IMR-90 (cell line): ENCODE measurements around the gene CBFA2T3. TPM values are rescaled to one million over a fixed set of nuclear protein-coding genes. Genes with fewer than 3 reads are reported as not detected.

Source experiments
- ATAC-seq: fragments of 200-7000 bp; cut with Tn5 transposase; 2 replicates; pipeline ENCODE4 v1.9.1; 2020; ENCODE audit warnings: low read depth, mild to moderate bottlenecking, moderate library complexity
- BruUV-seq: library from RNA; stranded (reverse); fragments of 400-500 nt; replicated peaks from 2 replicates; lab custom pipeline; 2021; lab: Mats Ljungman, UMichigan
- CTCF ChIA-PET: fragments of 300-600 bp; formaldehyde crosslinking; extraction: SDS; loops from one replicate; lab custom pipeline; 2021; ENCODE audit warnings: antibody characterized with exemption; lab: Yijun Ruan, JAX
- POLR2A ChIA-PET: fragments of 300-600 bp; sonication (Branson Sonifier 250); formaldehyde crosslinking; loops from one replicate; lab custom pipeline; 2022; ENCODE audit warnings: antibody characterized with exemption; ENCODE audit not compliant: unreplicated experiment; lab: Charles Lee
- DNase-seq: peaks from one replicate; pipeline ENCODE4 v3.0.0; 2013
- H2AFZ ChIP-seq: replicated peaks from 2 replicates; pipeline ENCODE3; 2013; ENCODE audit warnings: low read length, mild to moderate bottlenecking; ENCODE audit not compliant: poor library complexity
- H2AK5ac ChIP-seq: 2 replicates; pipeline ENCODE4 v1.6.1; 2013; ENCODE audit warnings: low read depth, low read length, inconsistent platforms
- H2AK9ac ChIP-seq: replicated peaks from 2 replicates; pipeline ENCODE3; 2013; ENCODE audit warnings: mild to moderate bottlenecking, low read depth, low read length, moderate library complexity; ENCODE audit not compliant: poor library complexity
- H2BK120ac ChIP-seq: 2 replicates; pipeline ENCODE4 v1.6.1; 2013; ENCODE audit warnings: low read depth, low read length, inconsistent platforms
- H2BK15ac ChIP-seq: 3 replicates; pipeline ENCODE4 v1.6.1; 2013; ENCODE audit warnings: low read depth, low read length, inconsistent platforms
- H2BK20ac ChIP-seq: 2 replicates; pipeline ENCODE4 v1.6.1; 2013; ENCODE audit warnings: low read depth, mild to moderate bottlenecking, inconsistent platforms, low read length, moderate library complexity
- H2BK5ac ChIP-seq: 2 replicates; pipeline ENCODE4 v1.6.1; 2013; ENCODE audit warnings: mild to moderate bottlenecking, low read depth, low read length, inconsistent platforms; ENCODE audit not compliant: poor library complexity, severe bottlenecking
- H3K14ac ChIP-seq: replicated peaks from 2 replicates; pipeline ENCODE4 v1.6.1; 2013; ENCODE audit warnings: low read depth, low read length, inconsistent platforms
- H3K18ac ChIP-seq: 2 replicates; pipeline ENCODE4 v1.6.1; 2013; ENCODE audit warnings: low read depth, low read length, control low read depth
- H3K23ac ChIP-seq: 2 replicates; pipeline ENCODE4 v1.6.1; 2013; ENCODE audit warnings: low read depth, low read length, inconsistent platforms
- H3K27ac ChIP-seq: 2 replicates; pipeline ENCODE4 v1.5.1; 2013; ENCODE audit warnings: mild to moderate bottlenecking, control low read depth, low read length; ENCODE audit not compliant: insufficient read depth
- H3K27me3 ChIP-seq: 2 replicates; pipeline ENCODE4 v1.6.1; 2013; ENCODE audit warnings: low read length; ENCODE audit not compliant: control insufficient read depth, insufficient read depth
- H3K36me3 ChIP-seq: 2 replicates; pipeline ENCODE4 v1.6.1; 2013; ENCODE audit warnings: low read length, mixed read lengths; ENCODE audit not compliant: control insufficient read depth, insufficient read depth
- H3K4ac ChIP-seq: 2 replicates; pipeline ENCODE4 v1.6.1; 2013; ENCODE audit warnings: low read depth, low read length, inconsistent platforms
- H3K4me1 ChIP-seq: 2 replicates; pipeline ENCODE4 v1.6.1; 2013; ENCODE audit warnings: low read length, mixed read lengths; ENCODE audit not compliant: control insufficient read depth, insufficient read depth
- H3K4me2 ChIP-seq: 2 replicates; pipeline ENCODE4 v1.6.1; 2013; ENCODE audit warnings: low read depth, mild to moderate bottlenecking, control low read depth, low read length, moderate library complexity
- H3K4me3 ChIP-seq: 2 replicates; pipeline ENCODE4 v1.5.1; 2013; ENCODE audit warnings: low read depth, mild to moderate bottlenecking, control low read depth, low read length, moderate library complexity; ENCODE audit not compliant: insufficient read depth
- H3K56ac ChIP-seq: 2 replicates; pipeline ENCODE4 v1.6.1; 2013; ENCODE audit warnings: low read length, inconsistent platforms; ENCODE audit not compliant: insufficient read depth; ENCODE audit errors: extremely low read depth
- H3K79me1 ChIP-seq, 2 experiments: 2 replicates each; pipeline ENCODE4 v1.6.1; 2013; ENCODE audit warnings: low read length in 2 of 2, inconsistent platforms in 1 of 2, low read depth in 1 of 2
- H3K9ac ChIP-seq: 2 replicates; pipeline ENCODE4 v1.6.1; 2013; ENCODE audit warnings: low read depth, low read length, control low read depth
- H3K9me1 ChIP-seq: 2 replicates; pipeline ENCODE4 v1.6.1; 2013; ENCODE audit warnings: low read length, inconsistent platforms; ENCODE audit not compliant: insufficient read depth
- H3K9me3 ChIP-seq: 2 replicates; pipeline ENCODE4 v1.6.1; 2013; ENCODE audit warnings: low read length; ENCODE audit not compliant: control insufficient read depth, insufficient read depth
- H4K20me1 ChIP-seq: 2 replicates; pipeline ENCODE4 v1.6.1; 2013; ENCODE audit warnings: low read length, inconsistent platforms; ENCODE audit not compliant: insufficient read depth
- H4K5ac ChIP-seq: 2 replicates; pipeline ENCODE4 v1.6.1; 2013; ENCODE audit warnings: mild to moderate bottlenecking, low read depth, low read length, control low read depth
- H4K8ac ChIP-seq, 2 experiments: 2 replicates each; pipeline ENCODE4 v1.6.1; 2013; ENCODE audit warnings: low read depth in 2 of 2, low read length in 2 of 2, control low read depth in 1 of 2, inconsistent platforms in 1 of 2
- H4K91ac ChIP-seq: 2 replicates; pipeline ENCODE4 v1.6.1; 2013; ENCODE audit warnings: low read depth, low read length, inconsistent platforms; ENCODE audit not compliant: insufficient read depth
- BHLHE40 ChIP-seq: fragments of 150-350 bp; IDR thresholded peaks from 2 replicates; pipeline ENCODE4 v1.6.1; 2016; ENCODE audit warnings: mild to moderate bottlenecking, low read depth, low read length
- CEBPB ChIP-seq: IDR thresholded peaks from 2 replicates; pipeline ENCODE4 v1.6.1; 2012; ENCODE audit warnings: low read depth, low read length, improper control_type of control experiment
- CHD1 ChIP-seq: IDR thresholded peaks from 2 replicates; pipeline ENCODE4 v1.6.1; 2012; ENCODE audit warnings: low read depth, low read length, improper control_type of control experiment
- FOS ChIP-seq: fragments of 150-350 bp; IDR thresholded peaks from 2 replicates; pipeline ENCODE4 v1.6.1; 2016; ENCODE audit warnings: low read depth, low read length
- MAZ ChIP-seq: IDR thresholded peaks from 2 replicates; pipeline ENCODE4 v1.6.1; 2012; ENCODE audit warnings: low read depth, mild to moderate bottlenecking, low read length, improper control_type of control experiment, moderate library complexity, borderline replicate concordance
- MXI1 ChIP-seq: IDR thresholded peaks from 2 replicates; pipeline ENCODE4 v1.6.1; 2012; ENCODE audit warnings: low read depth, mild to moderate bottlenecking, low read length, moderate library complexity, borderline replicate concordance
- POLR2A ChIP-seq: IDR thresholded peaks from 2 replicates; pipeline ENCODE4 v1.6.1; 2012; ENCODE audit warnings: mild to moderate bottlenecking, low read depth, low read length
- RAD21 ChIP-seq: IDR thresholded peaks from 2 replicates; pipeline ENCODE4 v1.6.1; 2012; ENCODE audit warnings: low read length, improper control_type of control experiment
- RCOR1 ChIP-seq: IDR thresholded peaks from 2 replicates; pipeline ENCODE4 v1.6.1; 2012; ENCODE audit warnings: mild to moderate bottlenecking, low read length, improper control_type of control experiment; ENCODE audit not compliant: insufficient replicate concordance
- RFX5 ChIP-seq: IDR thresholded peaks from 2 replicates; pipeline ENCODE4 v1.8.0; 2012; ENCODE audit warnings: low read depth, mild to moderate bottlenecking, low read length, moderate library complexity
- SMC3 ChIP-seq: fragments of 150-350 bp; IDR thresholded peaks from 2 replicates; pipeline ENCODE4 v1.6.1; 2016; ENCODE audit warnings: low read depth, mild to moderate bottlenecking, antibody characterized with exemption, low read length, moderate library complexity
- WGBS, 2 experiments: methylation state at CpG; one replicate each; pipeline versions ENCODE4 v1.1.5 to v1.1.7; 2013; ENCODE audit warnings: missing lambda C conversion rate in 2 of 2; ENCODE audit not compliant: insufficient read length in 1 of 2; ENCODE audit errors: extremely low coverage in 2 of 2; 5-methylcytosine and 5-hydroxymethylcytosine counted together
- dilution Hi-C: fragments of 300-500 bp; cut with HindIII; formaldehyde crosslinking; loops from one replicate; pipeline ENCODE4 v1.14.3; 2018; ENCODE audit warnings: low sequenced_read_pairs; ENCODE audit not compliant: unreplicated experiment
- in situ Hi-C: fragments of 300-500 bp; cut with MboI; formaldehyde crosslinking; loops from 3 replicates; pipeline ENCODE4 v1.14.3; 2019; ENCODE audit warnings: low sequenced_read_pairs, inconsistent platforms, mixed read lengths
- intact Hi-C: fragments of 100-400 bp; cut with micrococcal nuclease; formaldehyde crosslinking; loops from 2 replicates; pipeline ENCODE4 v1.10.0; 2022
- polyA plus RNA-seq, 3 experiments: library from polyadenylated mRNA; depleted of rRNA; stranded (reverse); fragments of >200 nt; gene quantifications; 2 replicates each; pipeline ENCODE4 v1.2.3, GENCODE V29; 2012; ENCODE audit warnings: low replicate concordance in 1 of 3
- total RNA-seq: library from RNA; depleted of rRNA; stranded (reverse); fragments of >200 nt; gene quantifications from 2 replicates; pipeline ENCODE4 v1.2.3, GENCODE V29; 2012
- TF ChIP-seq, protein P1 (sequence below): conservative IDR thresholded peaks from 2 replicates; pipeline ENCODE4 v1.5.1; 2012; ENCODE audit warnings: mild to moderate bottlenecking, low read depth, low read length, improper control_type of control experiment
- TF ChIP-seq, protein P2 (sequence below): fragments of 150-350 bp; IDR thresholded peaks from 2 replicates; pipeline ENCODE4 v1.6.1; 2016; ENCODE audit warnings: low read depth, mild to moderate bottlenecking, low read length, moderate library complexity, borderline replicate concordance
- TF ChIP-seq, protein P3 (sequence below): fragments of 150-350 bp; IDR thresholded peaks from 2 replicates; pipeline ENCODE4 v1.6.1; 2017; ENCODE audit warnings: mild to moderate bottlenecking, antibody characterized with exemption, low read length, low read depth

The CBFA2T3 gene
- total and polyA plus RNA-seq, 2 of the 4 experiments (the other 2 are of a cell fraction), result not detected

DNA sequence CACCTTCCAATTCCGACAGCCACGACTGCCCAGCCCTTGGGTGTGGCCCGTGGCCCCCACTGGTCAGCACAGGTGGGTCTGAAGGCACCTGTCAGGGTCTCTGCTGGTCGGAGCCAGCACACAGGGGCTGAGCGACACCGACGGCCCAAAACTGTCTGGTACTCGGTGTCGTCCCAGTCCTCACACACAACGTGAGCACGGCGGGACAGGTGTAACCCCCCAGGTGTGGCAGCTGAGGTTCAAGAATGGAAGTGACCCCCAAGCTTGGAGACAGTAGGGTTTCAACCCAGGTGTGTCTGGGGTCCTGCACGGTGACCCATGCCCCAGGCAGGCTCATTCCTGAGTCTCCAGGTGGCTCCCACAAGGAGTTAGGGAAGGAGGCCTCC lies 121.3 kb downstream of the CBFA2T3 start:
- ATAC-seq, result no peak

More for the DNA sequence above, 121.3 kb downstream of the CBFA2T3 start:
- no peak for DNase-seq
- H3K23ac ChIP-seq, result no peak overlapping the region; the same call in 1 of the 2 replicates
- H2BK120ac ChIP-seq, result no peak overlapping the region
- H3K4me1 ChIP-seq, result peaks cover 9% of the 10 kb centered on the region
- no peak overlapping the region for H4K5ac ChIP-seq
- ChIA-PET CTCF (no interaction called here), POLR2A (no interaction called here)
- dilution Hi-C loops (no loop called here), intact Hi-C loops (loop anchor here (2.0 to 5.0 kb wide), 2 partner anchors 72 to 361 kb away; partner anchors contain the start of gene ZNF778), in situ Hi-C loops (no loop called here)
- peak overlapping the region; percentile 54 for H3K9ac ChIP-seq
- H3K9me1 ChIP-seq, result 0 out of 2 replicates have a peak, but pooled peaks cover 4% of the 10 kb centered on the region
- H3K14ac ChIP-seq, result no peak overlapping the region; the same call in 1 of the 2 replicates
- H3K4me3 ChIP-seq, result peak overlapping the region; percentile 46; the same call in 1 of the 2 replicates
- peaks cover 9 to 38% of the 10 kb centered on the region in 2 experiments for H3K79me1 ChIP-seq
- no peaks in the 10 kb centered on the region for H3K9me3 ChIP-seq
- H2AK5ac ChIP-seq, result peak overlapping the region; percentile 82; the same call in 1 of the 2 replicates
- H4K8ac ChIP-seq, result 0 out of 4 replicates have a peak overlapping the region, but pooled peaks of 1 of the 2 experiments have one; percentile 33
- no peak overlapping the region for H2BK15ac ChIP-seq
- H3K27ac ChIP-seq, result no peak overlapping the region
- peaks cover 22% of the 10 kb centered on the region for H3K36me3 ChIP-seq
- peaks cover 19% of the 10 kb centered on the region for H4K20me1 ChIP-seq
- H2BK5ac ChIP-seq, result no peak overlapping the region
- H3K18ac ChIP-seq, result no peak overlapping the region
- H2AFZ ChIP-seq, result peak overlapping the region; percentile 8
- H4K91ac ChIP-seq, result no peak overlapping the region
- no peak overlapping the region for H3K56ac ChIP-seq
- 81% methylated on average over 10 of the region's 13 CpGs; no CpG with 5 or more reads in 1 of the 2 experiments for WGBS, 2 experiments
- peak overlapping the region; percentile 76 for H3K4ac ChIP-seq
- no peak overlapping the region for H2BK20ac ChIP-seq
- no TSS peak for BruUV-seq
- H3K4me2 ChIP-seq, result peak overlapping the region; percentile 72
- TF ChIP-seq, protein P1, sequence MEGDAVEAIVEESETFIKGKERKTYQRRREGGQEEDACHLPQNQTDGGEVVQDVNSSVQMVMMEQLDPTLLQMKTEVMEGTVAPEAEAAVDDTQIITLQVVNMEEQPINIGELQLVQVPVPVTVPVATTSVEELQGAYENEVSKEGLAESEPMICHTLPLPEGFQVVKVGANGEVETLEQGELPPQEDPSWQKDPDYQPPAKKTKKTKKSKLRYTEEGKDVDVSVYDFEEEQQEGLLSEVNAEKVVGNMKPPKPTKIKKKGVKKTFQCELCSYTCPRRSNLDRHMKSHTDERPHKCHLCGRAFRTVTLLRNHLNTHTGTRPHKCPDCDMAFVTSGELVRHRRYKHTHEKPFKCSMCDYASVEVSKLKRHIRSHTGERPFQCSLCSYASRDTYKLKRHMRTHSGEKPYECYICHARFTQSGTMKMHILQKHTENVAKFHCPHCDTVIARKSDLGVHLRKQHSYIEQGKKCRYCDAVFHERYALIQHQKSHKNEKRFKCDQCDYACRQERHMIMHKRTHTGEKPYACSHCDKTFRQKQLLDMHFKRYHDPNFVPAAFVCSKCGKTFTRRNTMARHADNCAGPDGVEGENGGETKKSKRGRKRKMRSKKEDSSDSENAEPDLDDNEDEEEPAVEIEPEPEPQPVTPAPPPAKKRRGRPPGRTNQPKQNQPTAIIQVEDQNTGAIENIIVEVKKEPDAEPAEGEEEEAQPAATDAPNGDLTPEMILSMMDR, result no peak
- TF ChIP-seq RCOR1 (no peak), CHD1 (no peak), BHLHE40 (no peak), RFX5 (no peak), FOS (no peak), SMC3 (no peak), MXI1 (no peak), MAZ (no peak), RAD21 (no peak), POLR2A (no peak), CEBPB (no peak)
- TF ChIP-seq, protein P2, sequence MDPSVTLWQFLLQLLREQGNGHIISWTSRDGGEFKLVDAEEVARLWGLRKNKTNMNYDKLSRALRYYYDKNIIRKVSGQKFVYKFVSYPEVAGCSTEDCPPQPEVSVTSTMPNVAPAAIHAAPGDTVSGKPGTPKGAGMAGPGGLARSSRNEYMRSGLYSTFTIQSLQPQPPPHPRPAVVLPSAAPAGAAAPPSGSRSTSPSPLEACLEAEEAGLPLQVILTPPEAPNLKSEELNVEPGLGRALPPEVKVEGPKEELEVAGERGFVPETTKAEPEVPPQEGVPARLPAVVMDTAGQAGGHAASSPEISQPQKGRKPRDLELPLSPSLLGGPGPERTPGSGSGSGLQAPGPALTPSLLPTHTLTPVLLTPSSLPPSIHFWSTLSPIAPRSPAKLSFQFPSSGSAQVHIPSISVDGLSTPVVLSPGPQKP, result no peak
- TF ChIP-seq, protein P3, sequence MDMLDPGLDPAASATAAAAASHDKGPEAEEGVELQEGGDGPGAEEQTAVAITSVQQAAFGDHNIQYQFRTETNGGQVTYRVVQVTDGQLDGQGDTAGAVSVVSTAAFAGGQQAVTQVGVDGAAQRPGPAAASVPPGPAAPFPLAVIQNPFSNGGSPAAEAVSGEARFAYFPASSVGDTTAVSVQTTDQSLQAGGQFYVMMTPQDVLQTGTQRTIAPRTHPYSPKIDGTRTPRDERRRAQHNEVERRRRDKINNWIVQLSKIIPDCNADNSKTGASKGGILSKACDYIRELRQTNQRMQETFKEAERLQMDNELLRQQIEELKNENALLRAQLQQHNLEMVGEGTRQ, result no peak
- peak overlapping the region; percentile 96 for H2AK9ac ChIP-seq
- no peaks in the 10 kb centered on the region for H3K27me3 ChIP-seq
